SK-N-SH treated with all-trans-retinoic acid at 6 μM for 48 hours (cell line): ENCODE data around the gene EEF2.
A peak's percentile ranks its signal among the peaks of the same experiment; 100 is the strongest.
"Not testable (repeated sequence)": the region's sequence is repeated elsewhere in the genome, so short reads cannot be mapped to it uniquely, and the experiment has no call there.

Experiments
- ATAC-seq: fragments of 200-7000 bp; cut with Tn5 transposase; 3 replicates; pipeline ENCODE4 v1.9.1; 2020; ENCODE audit warnings: mild to moderate bottlenecking, moderate library complexity
- ESRRG ChIP-seq: fragments of 250-450 bp; sonication (Bioruptor Pico); IDR thresholded peaks from 2 replicates; pipeline ENCODE4 v1.6.1; 2021; ENCODE audit warnings: mild to moderate bottlenecking
- GLIS3 ChIP-seq: fragments of 250-450 bp; sonication (Bioruptor Pico); IDR thresholded peaks from 2 replicates; pipeline ENCODE4 v1.5.0; 2020; ENCODE audit warnings: mild to moderate bottlenecking, moderate library complexity
- OSR1 ChIP-seq: fragments of 250-450 bp; sonication (Bioruptor Pico); IDR thresholded peaks from 2 replicates; pipeline ENCODE4 v1.8.0; 2022; ENCODE audit warnings: moderate library complexity, mild to moderate bottlenecking, inconsistent platforms
- PPARA ChIP-seq: fragments of 250-450 bp; sonication (Bioruptor Pico); IDR thresholded peaks from 2 replicates; pipeline ENCODE4 v1.5.0; 2020; ENCODE audit warnings: mild to moderate bottlenecking, borderline replicate concordance
- RARB ChIP-seq: fragments of 250-450 bp; sonication (Bioruptor Pico); IDR thresholded peaks from 2 replicates; pipeline ENCODE4 v1.8.0; 2021; ENCODE audit warnings: mild to moderate bottlenecking, moderate library complexity
- SNAI2 ChIP-seq: fragments of 250-450 bp; sonication (Bioruptor Pico); IDR thresholded peaks from 2 replicates; pipeline ENCODE4 v1.5.0; 2020; ENCODE audit warnings: mild to moderate bottlenecking, moderate library complexity
- TCF4 ChIP-seq: fragments of 250-450 bp; sonication (Bioruptor Pico); IDR thresholded peaks from 2 replicates; pipeline ENCODE4 v1.8.0; 2021; ENCODE audit warnings: mild to moderate bottlenecking, moderate library complexity, borderline replicate concordance
- ZFP3 ChIP-seq: fragments of 250-450 bp; sonication (Bioruptor Pico); IDR thresholded peaks from 2 replicates; pipeline ENCODE4 v1.5.0; 2020; ENCODE audit warnings: mild to moderate bottlenecking, moderate library complexity
- ZFP30 ChIP-seq: fragments of 450-650 bp; formaldehyde crosslinking; IDR thresholded peaks from 2 replicates; pipeline ENCODE4 v1.5.0; 2022; ENCODE audit warnings: mild to moderate bottlenecking, moderate library complexity
- ZNF565 ChIP-seq: fragments of 450-650 bp; formaldehyde crosslinking; conservative IDR thresholded peaks from 2 replicates; pipeline ENCODE4 v1.5.0; 2020; ENCODE audit warnings: low read depth, mild to moderate bottlenecking, moderate library complexity
- ZNF70 ChIP-seq: fragments of 450-650 bp; formaldehyde crosslinking; IDR thresholded peaks from 2 replicates; pipeline ENCODE4 v1.5.0; 2020; ENCODE audit warnings: mild to moderate bottlenecking, moderate library complexity
- TF ChIP-seq, protein P1 (sequence below): fragments of 250-450 bp; sonication (Bioruptor Pico); IDR thresholded peaks from 2 replicates; pipeline ENCODE4 v1.5.1; 2021; ENCODE audit warnings: mild to moderate bottlenecking, moderate library complexity
- TF ChIP-seq, protein P2 (sequence below): fragments of 250-450 bp; sonication (Bioruptor Pico); IDR thresholded peaks from 2 replicates; pipeline ENCODE4 v1.5.1; 2020; ENCODE audit warnings: low read depth, mild to moderate bottlenecking, moderate library complexity
- TF ChIP-seq, protein P3 (sequence below): fragments of 250-450 bp; sonication (Bioruptor Pico); IDR thresholded peaks from 2 replicates; pipeline ENCODE4 v1.5.0; 2020; ENCODE audit warnings: mild to moderate bottlenecking, moderate library complexity
- TF ChIP-seq, protein P4 (sequence below): fragments of 250-450 bp; sonication (Bioruptor Pico); IDR thresholded peaks from 2 replicates; pipeline ENCODE4 v1.8.0; 2021; ENCODE audit warnings: low read depth, mild to moderate bottlenecking, moderate library complexity, borderline replicate concordance
- TF ChIP-seq, protein P5 (sequence below): fragments of 250-450 bp; sonication (Bioruptor Pico); IDR thresholded peaks from 2 replicates; pipeline ENCODE4 v1.8.0; 2020; ENCODE audit warnings: mild to moderate bottlenecking, moderate library complexity, borderline replicate concordance

EEF2 gene

DNA sequence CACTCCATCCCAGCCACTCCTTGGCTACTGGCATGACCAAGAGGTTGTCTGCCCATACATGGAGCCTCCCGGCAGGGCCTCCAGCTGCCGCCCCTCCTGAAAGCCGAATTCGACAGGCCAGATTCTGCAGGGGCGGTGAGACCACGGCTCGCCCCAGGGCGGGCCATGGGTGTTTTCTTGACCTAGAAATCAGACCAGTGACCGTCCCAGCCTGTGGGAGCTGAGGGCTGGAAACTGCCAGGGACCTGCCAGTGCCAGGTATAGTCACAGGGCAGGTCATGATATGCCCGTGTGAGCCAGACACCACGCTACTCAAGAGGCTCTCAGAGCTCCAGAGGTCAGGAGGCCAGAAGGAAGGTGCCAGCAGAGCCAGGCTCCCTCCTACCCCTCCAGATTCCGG is 31.2 kb downstream of the EEF2 start:
- TF ChIP-seq, protein P1, sequence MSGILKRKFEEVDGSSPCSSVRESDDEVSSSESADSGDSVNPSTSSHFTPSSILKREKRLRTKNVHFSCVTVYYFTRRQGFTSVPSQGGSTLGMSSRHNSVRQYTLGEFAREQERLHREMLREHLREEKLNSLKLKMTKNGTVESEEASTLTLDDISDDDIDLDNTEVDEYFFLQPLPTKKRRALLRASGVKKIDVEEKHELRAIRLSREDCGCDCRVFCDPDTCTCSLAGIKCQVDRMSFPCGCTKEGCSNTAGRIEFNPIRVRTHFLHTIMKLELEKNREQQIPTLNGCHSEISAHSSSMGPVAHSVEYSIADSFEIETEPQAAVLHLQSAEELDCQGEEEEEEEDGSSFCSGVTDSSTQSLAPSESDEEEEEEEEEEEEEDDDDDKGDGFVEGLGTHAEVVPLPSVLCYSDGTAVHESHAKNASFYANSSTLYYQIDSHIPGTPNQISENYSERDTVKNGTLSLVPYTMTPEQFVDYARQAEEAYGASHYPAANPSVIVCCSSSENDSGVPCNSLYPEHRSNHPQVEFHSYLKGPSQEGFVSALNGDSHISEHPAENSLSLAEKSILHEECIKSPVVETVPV, result no peak
- TF ChIP-seq, protein P2, sequence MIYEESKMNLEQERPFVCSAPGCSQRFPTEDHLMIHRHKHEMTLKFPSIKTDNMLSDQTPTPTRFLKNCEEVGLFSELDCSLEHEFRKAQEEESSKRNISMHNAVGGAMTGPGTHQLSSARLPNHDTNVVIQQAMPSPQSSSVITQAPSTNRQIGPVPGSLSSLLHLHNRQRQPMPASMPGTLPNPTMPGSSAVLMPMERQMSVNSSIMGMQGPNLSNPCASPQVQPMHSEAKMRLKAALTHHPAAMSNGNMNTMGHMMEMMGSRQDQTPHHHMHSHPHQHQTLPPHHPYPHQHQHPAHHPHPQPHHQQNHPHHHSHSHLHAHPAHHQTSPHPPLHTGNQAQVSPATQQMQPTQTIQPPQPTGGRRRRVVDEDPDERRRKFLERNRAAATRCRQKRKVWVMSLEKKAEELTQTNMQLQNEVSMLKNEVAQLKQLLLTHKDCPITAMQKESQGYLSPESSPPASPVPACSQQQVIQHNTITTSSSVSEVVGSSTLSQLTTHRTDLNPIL (CRISPR knock-in tag), result no peak
- TF ChIP-seq TCF4 (CRISPR knock-in tag) (no peak), GLIS3 (no peak), PPARA (CRISPR knock-in tag) (no peak), ZNF565 (CRISPR knock-in tag) (no peak), SNAI2 (no peak), ZNF70 (CRISPR knock-in tag) (no peak), ZFP30 (CRISPR knock-in tag) (no peak), ZFP3 (CRISPR knock-in tag) (no peak), OSR1 (CRISPR knock-in tag) (no peak)
- TF ChIP-seq, protein P3, sequence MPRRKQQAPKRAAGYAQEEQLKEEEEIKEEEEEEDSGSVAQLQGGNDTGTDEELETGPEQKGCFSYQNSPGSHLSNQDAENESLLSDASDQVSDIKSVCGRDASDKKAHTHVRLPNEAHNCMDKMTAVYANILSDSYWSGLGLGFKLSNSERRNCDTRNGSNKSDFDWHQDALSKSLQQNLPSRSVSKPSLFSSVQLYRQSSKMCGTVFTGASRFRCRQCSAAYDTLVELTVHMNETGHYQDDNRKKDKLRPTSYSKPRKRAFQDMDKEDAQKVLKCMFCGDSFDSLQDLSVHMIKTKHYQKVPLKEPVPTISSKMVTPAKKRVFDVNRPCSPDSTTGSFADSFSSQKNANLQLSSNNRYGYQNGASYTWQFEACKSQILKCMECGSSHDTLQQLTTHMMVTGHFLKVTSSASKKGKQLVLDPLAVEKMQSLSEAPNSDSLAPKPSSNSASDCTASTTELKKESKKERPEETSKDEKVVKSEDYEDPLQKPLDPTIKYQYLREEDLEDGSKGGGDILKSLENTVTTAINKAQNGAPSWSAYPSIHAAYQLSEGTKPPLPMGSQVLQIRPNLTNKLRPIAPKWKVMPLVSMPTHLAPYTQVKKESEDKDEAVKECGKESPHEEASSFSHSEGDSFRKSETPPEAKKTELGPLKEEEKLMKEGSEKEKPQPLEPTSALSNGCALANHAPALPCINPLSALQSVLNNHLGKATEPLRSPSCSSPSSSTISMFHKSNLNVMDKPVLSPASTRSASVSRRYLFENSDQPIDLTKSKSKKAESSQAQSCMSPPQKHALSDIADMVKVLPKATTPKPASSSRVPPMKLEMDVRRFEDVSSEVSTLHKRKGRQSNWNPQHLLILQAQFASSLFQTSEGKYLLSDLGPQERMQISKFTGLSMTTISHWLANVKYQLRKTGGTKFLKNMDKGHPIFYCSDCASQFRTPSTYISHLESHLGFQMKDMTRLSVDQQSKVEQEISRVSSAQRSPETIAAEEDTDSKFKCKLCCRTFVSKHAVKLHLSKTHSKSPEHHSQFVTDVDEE (CRISPR knock-in tag), result no peak
- TF ChIP-seq, protein P4, sequence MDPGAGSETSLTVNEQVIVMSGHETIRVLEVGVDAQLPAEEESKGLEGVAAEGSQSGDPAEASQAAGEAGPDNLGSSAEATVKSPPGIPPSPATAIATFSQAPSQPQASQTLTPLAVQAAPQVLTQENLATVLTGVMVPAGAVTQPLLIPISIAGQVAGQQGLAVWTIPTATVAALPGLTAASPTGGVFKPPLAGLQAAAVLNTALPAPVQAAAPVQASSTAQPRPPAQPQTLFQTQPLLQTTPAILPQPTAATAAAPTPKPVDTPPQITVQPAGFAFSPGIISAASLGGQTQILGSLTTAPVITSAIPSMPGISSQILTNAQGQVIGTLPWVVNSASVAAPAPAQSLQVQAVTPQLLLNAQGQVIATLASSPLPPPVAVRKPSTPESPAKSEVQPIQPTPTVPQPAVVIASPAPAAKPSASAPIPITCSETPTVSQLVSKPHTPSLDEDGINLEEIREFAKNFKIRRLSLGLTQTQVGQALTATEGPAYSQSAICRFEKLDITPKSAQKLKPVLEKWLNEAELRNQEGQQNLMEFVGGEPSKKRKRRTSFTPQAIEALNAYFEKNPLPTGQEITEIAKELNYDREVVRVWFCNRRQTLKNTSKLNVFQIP (CRISPR knock-in tag), result no peak
- TF ChIP-seq, protein P5, sequence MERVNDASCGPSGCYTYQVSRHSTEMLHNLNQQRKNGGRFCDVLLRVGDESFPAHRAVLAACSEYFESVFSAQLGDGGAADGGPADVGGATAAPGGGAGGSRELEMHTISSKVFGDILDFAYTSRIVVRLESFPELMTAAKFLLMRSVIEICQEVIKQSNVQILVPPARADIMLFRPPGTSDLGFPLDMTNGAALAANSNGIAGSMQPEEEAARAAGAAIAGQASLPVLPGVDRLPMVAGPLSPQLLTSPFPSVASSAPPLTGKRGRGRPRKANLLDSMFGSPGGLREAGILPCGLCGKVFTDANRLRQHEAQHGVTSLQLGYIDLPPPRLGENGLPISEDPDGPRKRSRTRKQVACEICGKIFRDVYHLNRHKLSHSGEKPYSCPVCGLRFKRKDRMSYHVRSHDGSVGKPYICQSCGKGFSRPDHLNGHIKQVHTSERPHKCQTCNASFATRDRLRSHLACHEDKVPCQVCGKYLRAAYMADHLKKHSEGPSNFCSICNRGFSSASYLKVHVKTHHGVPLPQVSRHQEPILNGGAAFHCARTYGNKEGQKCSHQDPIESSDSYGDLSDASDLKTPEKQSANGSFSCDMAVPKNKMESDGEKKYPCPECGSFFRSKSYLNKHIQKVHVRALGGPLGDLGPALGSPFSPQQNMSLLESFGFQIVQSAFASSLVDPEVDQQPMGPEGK, result no peak
- ATAC-seq, result no peak; the same call in 2 of the 3 replicates

DNA sequence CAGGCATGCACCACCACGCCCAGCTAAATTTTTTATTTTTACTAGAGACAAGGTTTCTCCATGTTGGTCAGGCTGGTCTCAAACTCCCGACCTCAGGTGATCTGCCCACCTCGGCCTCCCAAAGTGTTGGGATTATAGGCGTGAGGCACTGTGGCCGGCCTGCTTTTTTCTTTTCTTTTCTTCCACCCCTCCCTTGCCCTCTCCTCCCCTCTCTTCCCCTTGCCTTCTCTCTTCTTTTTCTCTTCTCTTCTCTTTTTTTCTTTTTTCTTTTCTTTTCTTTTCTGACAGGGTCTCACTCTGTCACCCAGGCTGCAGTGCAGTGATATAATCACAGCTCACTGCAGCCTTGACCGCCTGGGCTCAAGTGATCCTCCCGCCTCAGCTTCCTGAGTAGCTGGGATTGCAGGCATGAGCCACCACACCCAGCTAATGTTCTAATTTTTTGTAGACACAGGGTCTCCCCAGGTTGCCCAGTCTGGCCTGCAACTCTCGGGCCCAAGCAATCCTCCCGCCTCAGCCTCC is 32.4 kb downstream of the EEF2 start:
- not testable (repeated sequence) for ATAC-seq

DNA sequence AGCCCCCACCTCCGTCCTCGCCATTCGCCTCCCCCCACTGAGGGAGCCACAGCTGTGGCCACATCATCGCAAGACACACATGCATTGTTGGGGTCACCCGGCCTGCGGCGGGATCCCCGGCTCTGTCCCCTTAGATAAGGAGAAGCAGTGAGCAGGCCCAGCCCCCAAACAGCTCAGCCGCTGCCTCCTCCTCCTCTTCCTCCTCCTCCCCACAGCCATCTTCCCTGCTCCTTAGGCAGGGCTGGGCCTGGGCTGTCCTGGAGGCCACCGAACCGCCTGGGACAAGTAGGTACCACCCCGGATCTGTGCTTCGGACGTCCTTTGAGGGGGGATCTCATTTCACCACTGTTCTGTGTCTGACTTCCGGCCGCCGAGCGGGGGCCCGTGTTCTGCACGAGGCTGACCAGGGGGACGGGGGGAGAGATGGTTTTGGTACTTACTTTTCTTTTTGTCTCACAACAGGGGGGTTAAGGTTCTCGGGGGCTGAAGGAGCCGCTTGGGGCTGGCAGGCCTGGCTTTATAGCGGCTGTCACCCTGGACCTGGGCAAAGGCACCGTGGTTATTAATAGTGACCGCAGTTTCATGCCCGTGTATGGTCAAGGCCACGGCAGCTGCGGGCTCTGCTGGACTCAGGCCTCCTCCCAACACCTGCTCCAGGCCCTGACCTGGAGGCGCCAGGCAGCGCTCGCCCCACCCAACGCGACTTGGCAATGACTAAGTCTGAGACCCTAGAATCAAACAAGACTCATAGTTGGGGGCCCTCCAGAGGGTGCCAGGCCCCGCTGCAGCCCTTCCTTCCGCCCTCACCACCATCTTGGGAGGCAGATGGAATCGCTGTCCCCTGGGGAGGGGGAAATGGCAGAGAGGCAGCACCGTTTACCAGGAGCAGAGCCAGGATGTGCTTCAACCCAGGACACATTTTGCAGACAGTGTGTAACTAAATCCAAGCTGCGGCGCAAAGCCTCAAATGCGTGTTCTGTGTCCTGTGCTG is 34.1 kb downstream of the EEF2 start:
- peak; percentile 10; the same call in 2 of the 3 replicates for ATAC-seq
- TF ChIP-seq RARB (CRISPR knock-in tag) (no peak), GLIS3 (no peak), TCF4 (CRISPR knock-in tag) (no peak), ESRRG (CRISPR knock-in tag) (no peak), SNAI2 (no peak), ZFP30 (CRISPR knock-in tag) (no peak)
- TF ChIP-seq, protein P1, result no peak
- TF ChIP-seq, protein P2 (CRISPR knock-in tag), result no peak
- TF ChIP-seq, protein P4 (CRISPR knock-in tag), result no peak
- TF ChIP-seq, protein P3 (CRISPR knock-in tag), result no peak
